ENCODE results near the gene JAG1. TPM values are rescaled to one million over a fixed set of nuclear protein-coding genes. Genes with fewer than 3 reads are reported as not detected.

The JAG1 gene
- total RNA-seq (2022; extraction: Qiagen RNA extraction; ENCODE audit: low read depth): 40.4 to 51.6 TPM (median 50.1 TPM) in 5 replicates

DNA sequence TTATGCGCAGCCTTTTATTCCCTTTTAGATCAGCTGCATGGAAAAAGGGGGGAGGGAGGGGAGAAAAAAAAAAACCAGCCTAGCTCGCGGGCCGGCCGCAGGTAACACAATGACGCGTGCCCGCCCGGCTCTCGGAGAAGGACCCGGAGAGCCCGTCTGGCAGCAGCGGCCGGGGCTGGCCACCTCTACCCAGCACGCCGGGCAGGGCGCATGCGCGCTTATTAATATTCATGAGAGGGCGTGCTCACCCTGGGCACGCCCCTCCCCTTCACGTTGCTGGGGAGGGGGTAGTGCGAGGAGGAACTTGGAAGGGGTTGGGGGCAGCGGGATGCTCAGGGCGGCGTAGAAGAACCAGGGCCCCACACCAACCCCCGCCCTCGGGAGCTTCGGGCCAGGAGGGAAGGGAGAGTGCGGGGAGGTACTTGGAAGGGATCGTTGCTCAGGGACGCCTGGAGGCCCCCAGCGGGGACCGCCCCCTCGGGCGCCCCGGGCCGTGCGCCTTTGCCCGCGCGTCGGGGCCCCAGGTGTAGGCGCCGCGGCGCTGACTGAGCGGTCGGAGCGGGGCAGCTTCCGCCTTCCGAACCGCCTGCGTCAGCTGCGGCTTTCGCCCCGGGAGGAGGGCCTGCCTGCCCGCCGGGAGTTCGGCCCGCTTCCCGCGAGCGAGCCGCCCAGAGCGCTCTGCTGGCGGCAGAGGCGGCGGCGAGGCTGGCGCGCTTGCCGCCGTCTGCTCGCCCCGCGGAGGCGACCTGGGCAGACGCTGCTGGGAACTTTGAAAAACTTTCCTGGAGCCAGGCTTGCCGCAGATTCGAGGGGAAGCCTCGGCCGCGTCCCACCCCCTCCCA is at the start of gene JAG1:
JAG1 (minus strand) TSS at position 158 of the 842 bp plus-strand sequence. CDS start 469 bp downstream, outside the sequence.

Other genes with a start within 250 kb of the JAG1 start
- gene MKKS, start 239.8 kb downstream of the JAG1 start, total RNA-seq (2022; extraction: Qiagen RNA extraction; ENCODE audit: low read depth): 18.6 to 24.3 TPM (median 22.1 TPM) in 5 replicates
- 2.5 to 3.2 TPM (median 2.8 TPM) in 5 replicates for gene SLX4IP, start 238.7 kb downstream of the JAG1 start, total RNA-seq (2022; extraction: Qiagen RNA extraction; ENCODE audit: low read depth)